ENCODE measurements around the gene DDX24. TPM values are rescaled to one million over a fixed set of nuclear protein-coding genes. Genes with fewer than 3 reads are reported as not detected.

The DDX24 gene
- total RNA-seq, 2 donors from 2014 or later = 131 to 137 TPM

DNA sequence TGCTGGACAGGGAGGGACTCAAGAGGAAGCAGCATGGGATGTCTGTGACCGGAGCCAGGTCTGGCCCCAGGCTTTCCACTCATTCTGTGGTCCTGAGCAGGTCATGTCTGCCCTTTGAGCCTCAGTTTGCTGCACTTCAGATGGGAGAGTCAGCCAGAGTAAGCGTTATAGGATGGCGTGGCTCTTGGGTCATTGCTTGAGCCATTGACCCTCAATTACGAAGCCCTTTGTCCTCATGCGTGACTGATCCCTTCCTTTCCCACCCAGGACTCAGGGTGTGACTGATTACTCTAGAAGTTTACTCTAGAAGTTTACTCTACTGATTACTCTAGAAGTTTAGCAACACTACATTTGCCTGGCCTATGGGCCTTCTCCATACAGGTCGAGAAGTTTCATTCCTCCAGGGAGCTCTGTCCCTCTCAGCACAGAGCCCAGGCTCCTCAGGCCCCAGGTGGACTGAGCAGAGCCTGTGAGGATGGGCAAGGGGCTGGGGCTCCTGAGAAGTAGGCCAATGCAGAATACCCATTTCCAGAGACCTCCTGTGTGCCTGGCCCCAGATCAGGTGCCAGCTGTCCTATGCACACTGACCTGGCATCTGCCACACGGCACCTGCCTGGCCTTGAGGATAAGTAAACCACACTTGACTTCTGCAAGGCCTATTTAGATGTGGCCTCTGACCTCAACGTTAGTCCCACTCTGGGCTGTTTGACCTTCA lies 21.9 kb upstream of the DDX24 start:
- 94 to 95% methylated on average over 7 to 8 of the region's 8 CpGs for WGBS, 2 experiments (ENCODE audit: insufficient coverage in 1 of 2, insufficient read length in 1 of 2)
- Mint-ChIP-seq H3K36me3 (ENCODE audit: low read depth) (peaks cover 11% of the 10 kb centered on the region), H3K27me3 (ENCODE audit: insufficient read depth) (no peaks in the 10 kb centered on the region), H3K4me1 (peaks cover 4% of the 10 kb centered on the region), H3K27ac (no peak overlapping the region), H3K9me3 (no peaks in the 10 kb centered on the region), H3K4me3 (no peak overlapping the region)
- DNase-seq = peak; percentile 32
- no peak overlapping the region for H3K4me3 ChIP-seq (ENCODE audit: low read length)
- no peaks in the 10 kb centered on the region for H3K9me3 ChIP-seq (ENCODE audit: control insufficient read depth, low read length)
- H3K27ac ChIP-seq (ENCODE audit: low read depth, low read length) = no peak overlapping the region
- H3K4me1 ChIP-seq (ENCODE audit: control insufficient read depth, insufficient read depth, low read length) = no peaks in the 10 kb centered on the region
- H3K27me3 ChIP-seq (ENCODE audit: control insufficient read depth, insufficient read depth, low read length, poor library complexity, severe bottlenecking) = no peaks in the 10 kb centered on the region
- H3K9ac ChIP-seq (ENCODE audit: extremely low read depth, low read length, poor library complexity, severe bottlenecking) = no peak overlapping the region
- TF ChIP-seq, protein P1, sequence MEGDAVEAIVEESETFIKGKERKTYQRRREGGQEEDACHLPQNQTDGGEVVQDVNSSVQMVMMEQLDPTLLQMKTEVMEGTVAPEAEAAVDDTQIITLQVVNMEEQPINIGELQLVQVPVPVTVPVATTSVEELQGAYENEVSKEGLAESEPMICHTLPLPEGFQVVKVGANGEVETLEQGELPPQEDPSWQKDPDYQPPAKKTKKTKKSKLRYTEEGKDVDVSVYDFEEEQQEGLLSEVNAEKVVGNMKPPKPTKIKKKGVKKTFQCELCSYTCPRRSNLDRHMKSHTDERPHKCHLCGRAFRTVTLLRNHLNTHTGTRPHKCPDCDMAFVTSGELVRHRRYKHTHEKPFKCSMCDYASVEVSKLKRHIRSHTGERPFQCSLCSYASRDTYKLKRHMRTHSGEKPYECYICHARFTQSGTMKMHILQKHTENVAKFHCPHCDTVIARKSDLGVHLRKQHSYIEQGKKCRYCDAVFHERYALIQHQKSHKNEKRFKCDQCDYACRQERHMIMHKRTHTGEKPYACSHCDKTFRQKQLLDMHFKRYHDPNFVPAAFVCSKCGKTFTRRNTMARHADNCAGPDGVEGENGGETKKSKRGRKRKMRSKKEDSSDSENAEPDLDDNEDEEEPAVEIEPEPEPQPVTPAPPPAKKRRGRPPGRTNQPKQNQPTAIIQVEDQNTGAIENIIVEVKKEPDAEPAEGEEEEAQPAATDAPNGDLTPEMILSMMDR (conservative IDR thresholded peaks at IDR 0.05) = no peak
- no peaks in the 10 kb centered on the region for H3K36me3 ChIP-seq (ENCODE audit: control insufficient read depth, insufficient read depth, low read length)

DNA sequence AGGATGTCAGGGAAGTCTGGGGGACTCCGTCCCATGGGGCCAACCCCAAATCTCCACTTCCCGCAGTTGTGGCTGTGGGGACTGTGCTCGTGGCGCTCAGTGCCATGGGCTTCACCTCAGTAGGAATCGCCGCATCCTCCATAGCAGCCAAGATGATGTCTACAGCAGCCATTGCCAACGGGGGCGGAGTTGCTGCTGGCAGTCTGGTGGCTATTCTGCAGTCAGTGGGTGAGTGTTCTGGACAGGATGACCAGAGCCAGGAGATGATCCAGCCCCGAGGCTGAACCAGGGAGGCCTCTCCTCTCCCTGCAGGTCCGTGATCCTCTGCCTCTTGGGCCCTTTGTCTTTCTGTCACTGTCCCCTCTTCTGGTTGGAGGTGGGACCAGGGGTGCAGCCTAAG lies 20.7 kb upstream of the DDX24 start:
- no peak overlapping the region for H3K27ac Mint-ChIP-seq
- no peaks in the 10 kb centered on the region for H3K9me3 Mint-ChIP-seq
- Histone ChIP-seq H3K27me3 (ENCODE audit: control insufficient read depth, insufficient read depth, low read length, poor library complexity, severe bottlenecking) (no peaks in the 10 kb centered on the region), H3K27ac (ENCODE audit: low read depth, low read length) (no peak overlapping the region), H3K36me3 (ENCODE audit: control insufficient read depth, insufficient read depth, low read length) (no peaks in the 10 kb centered on the region), H3K4me3 (ENCODE audit: low read length) (no peak overlapping the region), H3K9me3 (ENCODE audit: control insufficient read depth, low read length) (no peaks in the 10 kb centered on the region), H3K9ac (ENCODE audit: extremely low read depth, low read length, poor library complexity, severe bottlenecking) (no peak overlapping the region), H3K4me1 (ENCODE audit: control insufficient read depth, insufficient read depth, low read length) (no peaks in the 10 kb centered on the region)
- 86 to 95% methylated on average over 4 to 10 of the region's 10 CpGs for WGBS, 2 experiments (ENCODE audit: insufficient coverage in 1 of 2, insufficient read length in 1 of 2)
- H3K4me1 Mint-ChIP-seq = peaks cover 4% of the 10 kb centered on the region
- no peaks in the 10 kb centered on the region for H3K27me3 Mint-ChIP-seq (ENCODE audit: insufficient read depth)
- no peak for DNase-seq
- no peak overlapping the region for H3K4me3 Mint-ChIP-seq
- TF ChIP-seq, protein P1 (conservative IDR thresholded peaks at IDR 0.05) = no peak
- H3K36me3 Mint-ChIP-seq (ENCODE audit: low read depth) = peaks cover 17% of the 10 kb centered on the region

DNA sequence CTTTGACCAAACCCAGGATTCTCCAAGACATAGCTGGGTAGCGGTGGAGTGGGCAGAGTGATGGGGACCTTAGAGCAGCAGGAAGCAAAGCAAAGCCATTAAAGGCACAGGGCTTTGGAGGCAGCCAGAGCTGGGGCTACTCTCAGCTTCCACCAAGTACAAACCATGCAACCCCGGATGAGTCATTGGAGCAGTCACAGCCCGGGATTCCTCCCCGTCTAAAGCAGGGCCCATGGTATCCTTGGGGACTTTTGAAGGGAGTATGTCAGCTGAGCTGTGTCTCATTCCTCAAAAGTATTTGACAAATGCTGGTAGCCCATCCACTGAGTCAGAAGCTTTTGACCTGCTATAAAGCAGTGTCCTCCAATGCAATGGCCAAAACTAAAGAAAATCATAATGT lies 19.8 kb upstream of the DDX24 start:
- DNase-seq = no peak
- Histone ChIP-seq H3K27ac (ENCODE audit: low read depth, low read length) (no peak overlapping the region), H3K4me1 (ENCODE audit: control insufficient read depth, insufficient read depth, low read length) (no peaks in the 10 kb centered on the region), H3K9me3 (ENCODE audit: control insufficient read depth, low read length) (no peaks in the 10 kb centered on the region), H3K9ac (ENCODE audit: extremely low read depth, low read length, poor library complexity, severe bottlenecking) (no peak overlapping the region), H3K4me3 (ENCODE audit: low read length) (no peak overlapping the region), H3K27me3 (ENCODE audit: control insufficient read depth, insufficient read depth, low read length, poor library complexity, severe bottlenecking) (no peaks in the 10 kb centered on the region), H3K36me3 (ENCODE audit: control insufficient read depth, insufficient read depth, low read length) (no peaks in the 10 kb centered on the region)
- Mint-ChIP-seq H3K4me3 (no peak overlapping the region), H3K27me3 (ENCODE audit: insufficient read depth) (no peaks in the 10 kb centered on the region), H3K4me1 (peaks cover 4% of the 10 kb centered on the region), H3K9me3 (no peaks in the 10 kb centered on the region), H3K27ac (no peak overlapping the region), H3K36me3 (ENCODE audit: low read depth) (peaks cover 18% of the 10 kb centered on the region)
- 83 to 90% methylated on average over 3 to 4 of the region's 4 CpGs for WGBS, 2 experiments (ENCODE audit: insufficient coverage in 1 of 2, insufficient read length in 1 of 2)
- TF ChIP-seq, protein P1 (conservative IDR thresholded peaks at IDR 0.05) = no peak

Measured in endodermal cell (in vitro differentiated cells).